GM13977 (cell line): ENCODE measurements around the gene DSTYK.

ENCODE experiments used
- DNase-seq: peaks from one replicate; pipeline ENCODE4 v3.0.0; 2012; ENCODE audit warnings: low spot score
- in situ Hi-C: fragments of 300-500 bp; cut with MboI; formaldehyde crosslinking; loops from one replicate; pipeline ENCODE4 v1.12.0; 2022; ENCODE audit warnings: low sequenced_read_pairs, low pct_unique_long_range_greater_than_20kb, mixed read lengths, inconsistent platforms; ENCODE audit not compliant: unreplicated experiment
- TF ChIP-seq, protein P1 (sequence below): IDR thresholded peaks from 2 replicates; pipeline ENCODE4 v1.5.1; 2012; ENCODE audit warnings: mild to moderate bottlenecking, control low read depth; ENCODE audit not compliant: insufficient read depth; ENCODE audit errors: extremely low read depth, missing control alignments

DSTYK gene

DNA sequence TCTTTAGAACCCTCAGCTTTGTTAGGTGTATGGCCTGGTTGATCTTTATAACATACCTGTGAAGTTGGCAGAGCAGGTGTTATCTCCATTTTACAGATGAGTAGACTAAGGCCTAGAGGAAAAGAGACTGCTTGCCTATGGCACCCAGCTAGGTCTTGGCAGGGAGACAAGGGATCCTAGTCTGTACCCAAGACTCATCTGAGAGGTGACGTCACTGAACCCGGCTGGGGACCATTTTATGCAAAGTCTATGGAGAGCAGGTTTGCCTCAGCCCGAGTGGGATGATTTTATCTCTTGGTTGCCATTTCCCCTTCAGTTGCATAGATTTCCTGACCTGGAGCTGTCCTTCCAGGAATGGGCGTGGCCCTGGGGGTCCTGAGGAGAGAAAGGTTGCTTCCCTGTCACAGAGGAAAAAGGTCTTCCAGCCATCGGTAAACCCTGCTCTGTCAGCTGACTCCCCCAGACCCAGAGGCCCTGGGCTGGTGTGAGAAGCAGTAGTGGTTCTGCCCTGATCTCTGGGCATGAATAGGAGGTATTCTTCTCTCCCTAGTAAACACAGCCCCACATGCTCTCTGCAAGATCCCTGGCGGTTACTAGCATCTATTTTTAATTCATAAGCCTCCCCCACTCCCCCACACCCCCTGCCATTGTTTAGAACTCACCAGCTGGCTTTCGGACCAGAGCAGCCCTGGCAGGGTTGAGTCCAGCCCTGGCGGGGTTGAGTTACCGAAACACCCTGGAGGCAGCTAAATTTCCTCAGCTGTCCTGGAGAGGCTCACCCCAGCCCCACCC is 35.8 kb upstream of the DSTYK start:
- TF ChIP-seq, protein P1, sequence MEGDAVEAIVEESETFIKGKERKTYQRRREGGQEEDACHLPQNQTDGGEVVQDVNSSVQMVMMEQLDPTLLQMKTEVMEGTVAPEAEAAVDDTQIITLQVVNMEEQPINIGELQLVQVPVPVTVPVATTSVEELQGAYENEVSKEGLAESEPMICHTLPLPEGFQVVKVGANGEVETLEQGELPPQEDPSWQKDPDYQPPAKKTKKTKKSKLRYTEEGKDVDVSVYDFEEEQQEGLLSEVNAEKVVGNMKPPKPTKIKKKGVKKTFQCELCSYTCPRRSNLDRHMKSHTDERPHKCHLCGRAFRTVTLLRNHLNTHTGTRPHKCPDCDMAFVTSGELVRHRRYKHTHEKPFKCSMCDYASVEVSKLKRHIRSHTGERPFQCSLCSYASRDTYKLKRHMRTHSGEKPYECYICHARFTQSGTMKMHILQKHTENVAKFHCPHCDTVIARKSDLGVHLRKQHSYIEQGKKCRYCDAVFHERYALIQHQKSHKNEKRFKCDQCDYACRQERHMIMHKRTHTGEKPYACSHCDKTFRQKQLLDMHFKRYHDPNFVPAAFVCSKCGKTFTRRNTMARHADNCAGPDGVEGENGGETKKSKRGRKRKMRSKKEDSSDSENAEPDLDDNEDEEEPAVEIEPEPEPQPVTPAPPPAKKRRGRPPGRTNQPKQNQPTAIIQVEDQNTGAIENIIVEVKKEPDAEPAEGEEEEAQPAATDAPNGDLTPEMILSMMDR: no peak
- in situ Hi-C loops: no loop called here
- DNase-seq: no peak

DNA sequence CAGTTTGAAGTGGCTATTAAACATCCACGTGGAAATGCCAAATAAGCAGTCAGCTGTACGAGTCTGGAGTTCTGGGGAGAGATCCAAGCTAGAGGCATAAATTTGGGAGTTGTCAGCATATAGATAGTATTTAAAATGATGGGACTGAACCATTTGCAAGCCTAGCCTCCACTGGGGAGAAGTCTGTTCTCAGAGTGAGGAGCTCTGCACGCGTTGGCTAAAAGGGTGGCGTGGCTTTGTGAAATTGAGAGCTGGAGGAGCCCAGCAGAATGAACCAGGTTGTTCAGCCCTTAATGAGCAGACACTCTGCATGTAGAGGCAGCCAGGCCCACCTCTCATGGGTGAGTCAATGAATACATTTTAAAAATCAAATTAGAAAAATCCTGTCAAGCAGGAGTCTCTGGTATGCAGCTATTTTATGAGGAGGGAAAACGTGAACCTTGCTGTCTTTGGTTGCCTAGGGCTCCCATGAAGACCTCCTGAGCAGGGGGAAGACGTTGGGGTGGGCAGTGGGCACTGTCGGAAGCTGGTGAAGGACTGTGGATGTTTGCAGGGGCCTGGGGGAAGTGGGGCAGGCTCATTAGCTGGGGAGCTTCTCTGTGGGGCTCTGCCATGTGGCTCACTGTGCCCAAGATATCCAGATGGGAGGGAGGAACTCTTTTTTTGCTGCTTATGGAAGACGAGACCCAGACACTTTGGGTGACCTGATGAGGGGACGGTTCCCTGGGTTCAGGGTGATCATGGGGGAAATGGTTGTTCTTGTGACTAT is 35.0 kb upstream of the DSTYK start:
- TF ChIP-seq, protein P1: no peak
- no peak for DNase-seq
- in situ Hi-C loops: no loop called here

DNA sequence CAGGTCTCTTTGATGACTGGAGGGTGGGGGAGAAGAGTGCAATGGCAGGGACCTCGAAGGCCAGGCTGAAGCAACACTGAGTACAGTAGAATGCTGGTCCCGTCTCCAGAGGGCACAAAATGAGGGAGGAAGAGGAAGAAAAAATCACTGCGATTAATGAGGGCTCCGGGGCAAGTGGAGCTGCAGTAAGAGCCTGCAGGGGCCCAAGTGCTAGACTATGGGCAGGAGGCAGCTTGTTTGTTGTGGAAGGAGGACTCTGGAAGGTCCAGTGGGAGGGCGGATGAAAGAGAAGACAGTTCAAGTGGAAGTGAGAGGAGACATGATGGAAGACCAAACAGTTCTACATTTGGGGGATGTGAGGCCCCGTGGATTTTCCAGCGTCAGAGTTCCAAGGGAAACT is 33.6 kb upstream of the DSTYK start:
- in situ Hi-C loops: no loop called here

DNA sequence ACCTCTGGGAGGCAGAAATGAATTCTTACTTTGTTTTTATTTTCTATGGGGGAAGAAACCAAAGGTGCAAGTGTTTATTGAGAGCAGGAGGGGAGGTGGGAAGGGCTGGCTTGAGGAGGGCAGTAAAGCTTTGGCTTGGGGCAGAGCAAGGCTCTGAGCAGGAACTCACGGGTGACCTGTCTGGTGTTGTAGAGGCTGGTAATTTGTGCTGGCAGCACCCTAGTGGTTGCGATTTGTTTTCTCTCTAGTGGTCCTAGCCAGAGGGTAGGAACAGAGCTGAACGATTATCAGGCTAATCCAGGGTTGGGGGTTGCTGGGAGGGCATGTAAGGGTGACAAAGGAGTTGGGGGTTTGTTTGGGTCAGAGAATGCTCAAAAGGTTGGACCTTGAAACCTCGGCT is 32.9 kb upstream of the DSTYK start:
- DNase-seq: no peak
- TF ChIP-seq, protein P1: no peak
- in situ Hi-C loops: no loop called here

More for the DNA sequence above, 33.6 kb upstream of the DSTYK start:
- TF ChIP-seq, protein P1: no peak
- DNase-seq: no peak

DNA sequence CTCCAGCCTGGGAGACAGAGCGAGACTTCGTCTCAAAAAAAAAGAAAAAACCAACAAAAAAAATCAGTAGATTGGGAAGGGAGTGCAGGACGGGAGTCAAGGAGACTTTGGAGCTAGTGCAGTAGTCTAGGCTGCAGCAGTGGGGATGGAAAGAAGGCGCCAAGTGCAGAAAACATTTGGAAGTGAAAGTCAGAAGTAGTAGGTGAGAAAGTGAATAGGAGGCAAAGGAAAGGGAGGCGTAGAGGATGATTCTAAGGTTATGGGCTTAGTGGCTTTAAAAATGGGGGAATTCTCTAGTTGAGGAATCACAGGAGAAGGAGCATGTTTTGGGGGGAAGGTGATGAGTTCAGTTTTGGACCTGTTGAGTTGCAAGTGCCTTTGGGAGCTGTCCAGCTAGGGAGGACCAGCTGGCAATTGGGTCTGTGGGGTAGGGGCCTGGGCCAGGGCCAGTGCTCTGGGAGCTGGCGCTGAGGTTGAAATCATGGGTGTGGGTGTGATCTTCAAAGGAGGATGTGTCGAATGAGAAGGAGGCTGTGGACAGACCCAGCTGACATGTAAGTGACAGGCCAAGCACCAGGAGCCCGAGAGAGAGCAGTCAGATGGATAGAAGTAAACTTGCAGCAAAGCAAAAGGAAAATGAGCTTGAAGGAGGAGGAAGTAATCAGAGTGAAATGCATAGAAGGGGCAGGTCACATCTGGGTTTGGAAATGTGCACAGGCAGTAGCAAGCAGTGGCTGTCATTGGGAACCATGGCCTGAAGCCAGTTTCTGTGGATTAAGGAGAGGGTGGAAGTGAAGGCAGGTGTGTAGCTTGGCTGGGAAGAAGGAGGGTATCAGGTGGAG is 32.1 kb upstream of the DSTYK start:
- DNase-seq: no peak
- in situ Hi-C loops: no loop called here
- TF ChIP-seq, protein P1: no peak

DNA sequence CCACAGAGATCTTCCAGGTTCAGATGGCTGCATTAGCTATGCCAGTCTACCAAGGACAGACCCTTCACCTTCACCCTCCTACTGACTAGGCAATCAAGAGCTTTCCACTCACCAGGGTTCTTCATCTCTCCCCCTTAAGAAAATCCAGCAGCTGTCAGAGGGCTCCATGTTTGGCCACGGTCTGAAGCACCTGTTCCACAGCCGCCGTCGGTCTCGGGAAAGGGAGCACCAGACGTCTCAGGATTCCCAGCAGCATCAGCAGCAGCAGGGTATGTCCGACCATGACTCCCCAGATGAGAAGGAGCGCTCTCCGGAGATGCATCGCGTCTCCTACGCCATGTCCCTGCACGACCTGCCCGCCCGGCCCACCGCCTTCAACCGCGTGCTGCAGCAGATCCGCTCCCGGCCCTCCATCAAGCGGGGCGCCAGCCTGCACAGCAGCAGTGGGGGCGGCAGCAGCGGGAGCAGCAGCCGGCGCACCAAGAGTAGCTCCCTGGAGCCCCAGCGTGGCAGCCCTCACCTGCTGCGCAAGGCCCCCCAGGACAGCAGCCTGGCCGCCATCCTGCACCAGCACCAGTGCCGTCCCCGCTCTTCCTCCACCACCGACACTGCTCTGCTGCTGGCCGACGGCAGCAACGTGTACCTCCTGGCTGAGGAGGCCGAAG is 30.0 kb upstream of the DSTYK start:
- in situ Hi-C loops: no loop called here
- TF ChIP-seq, protein P1: no peak
- DNase-seq: no peak
